ENCODE measurements around the gene HEG1.
"Not testable (repeated sequence)": the region's sequence is repeated elsewhere in the genome, so short reads cannot be mapped to it uniquely, and the experiment has no call there.

Gene HEG1, protein sequence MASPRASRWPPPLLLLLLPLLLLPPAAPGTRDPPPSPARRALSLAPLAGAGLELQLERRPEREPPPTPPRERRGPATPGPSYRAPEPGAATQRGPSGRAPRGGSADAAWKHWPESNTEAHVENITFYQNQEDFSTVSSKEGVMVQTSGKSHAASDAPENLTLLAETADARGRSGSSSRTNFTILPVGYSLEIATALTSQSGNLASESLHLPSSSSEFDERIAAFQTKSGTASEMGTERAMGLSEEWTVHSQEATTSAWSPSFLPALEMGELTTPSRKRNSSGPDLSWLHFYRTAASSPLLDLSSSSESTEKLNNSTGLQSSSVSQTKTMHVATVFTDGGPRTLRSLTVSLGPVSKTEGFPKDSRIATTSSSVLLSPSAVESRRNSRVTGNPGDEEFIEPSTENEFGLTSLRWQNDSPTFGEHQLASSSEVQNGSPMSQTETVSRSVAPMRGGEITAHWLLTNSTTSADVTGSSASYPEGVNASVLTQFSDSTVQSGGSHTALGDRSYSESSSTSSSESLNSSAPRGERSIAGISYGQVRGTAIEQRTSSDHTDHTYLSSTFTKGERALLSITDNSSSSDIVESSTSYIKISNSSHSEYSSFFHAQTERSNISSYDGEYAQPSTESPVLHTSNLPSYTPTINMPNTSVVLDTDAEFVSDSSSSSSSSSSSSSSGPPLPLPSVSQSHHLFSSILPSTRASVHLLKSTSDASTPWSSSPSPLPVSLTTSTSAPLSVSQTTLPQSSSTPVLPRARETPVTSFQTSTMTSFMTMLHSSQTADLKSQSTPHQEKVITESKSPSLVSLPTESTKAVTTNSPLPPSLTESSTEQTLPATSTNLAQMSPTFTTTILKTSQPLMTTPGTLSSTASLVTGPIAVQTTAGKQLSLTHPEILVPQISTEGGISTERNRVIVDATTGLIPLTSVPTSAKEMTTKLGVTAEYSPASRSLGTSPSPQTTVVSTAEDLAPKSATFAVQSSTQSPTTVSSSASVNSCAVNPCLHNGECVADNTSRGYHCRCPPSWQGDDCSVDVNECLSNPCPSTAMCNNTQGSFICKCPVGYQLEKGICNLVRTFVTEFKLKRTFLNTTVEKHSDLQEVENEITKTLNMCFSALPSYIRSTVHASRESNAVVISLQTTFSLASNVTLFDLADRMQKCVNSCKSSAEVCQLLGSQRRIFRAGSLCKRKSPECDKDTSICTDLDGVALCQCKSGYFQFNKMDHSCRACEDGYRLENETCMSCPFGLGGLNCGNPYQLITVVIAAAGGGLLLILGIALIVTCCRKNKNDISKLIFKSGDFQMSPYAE (N-terminal part only)

DNA sequence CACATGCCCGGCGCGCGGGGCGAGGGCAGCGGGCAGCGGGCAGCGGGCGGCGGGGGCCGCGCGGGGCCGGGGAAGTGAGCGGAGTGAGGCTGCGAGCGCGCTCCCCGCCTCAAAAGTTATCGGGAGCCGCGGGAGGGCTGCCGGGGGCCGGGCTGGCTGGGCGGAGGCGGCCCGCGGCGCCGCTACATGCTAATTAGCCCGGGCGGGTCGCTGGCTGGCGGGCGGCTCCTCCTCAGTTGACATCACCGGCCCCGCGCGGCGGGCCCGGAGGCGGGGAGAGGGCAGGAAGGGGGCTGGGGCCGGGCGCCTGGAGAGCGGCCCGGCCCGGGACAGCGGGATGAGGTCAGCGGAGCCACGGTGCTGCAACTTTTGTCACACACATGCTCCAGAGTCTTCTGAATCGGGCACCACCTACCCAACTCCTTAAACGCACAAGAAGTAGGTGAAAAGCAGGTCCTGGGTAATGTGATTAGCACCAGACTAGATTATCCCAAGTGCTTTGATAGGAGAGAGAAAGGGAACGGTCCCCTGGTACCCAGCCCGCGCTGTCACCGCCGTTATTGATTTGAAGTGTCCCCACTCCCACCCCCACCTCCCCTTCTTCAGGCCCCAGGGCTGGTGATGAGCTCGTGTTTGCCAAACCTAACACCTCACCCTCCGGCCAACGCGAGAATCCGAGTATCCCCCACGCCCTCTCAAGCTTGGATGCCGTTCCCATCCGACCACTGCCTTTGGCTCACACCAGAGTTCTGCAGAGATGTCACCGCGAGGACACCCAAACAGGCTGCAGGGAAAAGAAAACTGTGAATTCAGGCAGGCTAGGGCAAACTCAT is at the start of gene HEG1:
Gene HEG1, minus strand, starts transcription at position 85 of the 833 bp plus-strand sequence. CDS start 107 bp downstream, outside the sequence.
- in situ Hi-C loops (cut with MboI; ENCODE audit: low sequenced_read_pairs) = no loop called here

DNA sequence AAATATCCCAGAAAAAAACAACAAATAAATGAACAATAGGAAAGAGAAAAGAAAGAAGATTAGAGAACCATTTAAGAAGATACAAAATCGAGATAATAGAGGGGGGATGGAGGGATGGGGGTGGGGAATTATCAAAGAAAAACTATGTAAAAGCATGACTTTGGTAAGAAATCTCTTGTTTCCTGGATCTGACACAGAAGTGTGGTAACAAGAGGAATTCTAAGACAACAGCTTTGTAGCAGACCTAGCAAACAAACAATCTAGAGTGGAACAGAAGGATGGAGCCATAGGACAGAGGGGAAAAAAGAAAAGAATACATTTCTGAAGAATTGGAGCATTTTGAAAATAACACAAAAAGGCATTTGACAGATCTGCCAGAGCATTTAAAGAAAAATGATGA is 49.3 kb upstream of the HEG1 start:
- in situ Hi-C loops (cut with MboI; ENCODE audit: low sequenced_read_pairs) = no loop called here

DNA sequence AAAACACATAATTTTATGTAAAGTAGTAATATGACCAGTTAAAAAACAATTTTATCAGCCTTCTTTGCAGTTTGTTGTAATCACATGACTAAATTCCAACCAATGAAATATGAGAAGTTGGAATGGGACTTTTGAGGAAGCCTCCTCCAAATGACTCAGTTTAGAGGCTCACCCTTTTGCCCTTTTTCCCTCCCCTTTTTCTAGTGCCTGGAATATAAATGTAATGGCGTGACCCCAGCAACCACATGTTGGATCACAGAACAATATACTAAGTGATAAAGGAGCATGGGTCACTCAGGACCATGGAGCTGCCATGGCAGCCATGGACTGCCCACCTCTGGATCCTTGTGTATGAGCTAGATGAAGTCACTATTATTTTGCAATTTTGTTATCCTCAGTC is 48.8 kb upstream of the HEG1 start:
- in situ Hi-C loops (cut with MboI; ENCODE audit: low sequenced_read_pairs) = no loop called here

DNA sequence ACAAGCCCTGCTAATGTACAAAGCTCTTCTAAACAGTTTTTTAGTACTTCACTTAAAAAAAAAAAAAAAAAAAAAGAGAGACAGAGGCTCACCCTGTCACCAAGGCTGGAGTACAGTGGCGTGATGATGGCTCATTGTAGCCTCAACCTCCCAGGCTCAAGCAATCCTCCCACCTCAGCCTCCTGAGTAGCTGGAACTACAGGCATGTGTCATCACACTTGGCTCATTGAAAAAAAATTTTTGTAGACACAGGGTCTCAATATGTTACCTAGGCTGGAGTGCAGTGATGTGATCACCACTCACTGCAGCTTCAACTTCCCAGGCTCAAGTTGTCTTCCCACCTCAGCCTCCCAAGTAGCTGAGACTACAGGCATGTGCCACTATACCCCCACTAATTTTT is 47.6 kb upstream of the HEG1 start:
- in situ Hi-C loops (cut with MboI; ENCODE audit: low sequenced_read_pairs) = no loop called here

DNA sequence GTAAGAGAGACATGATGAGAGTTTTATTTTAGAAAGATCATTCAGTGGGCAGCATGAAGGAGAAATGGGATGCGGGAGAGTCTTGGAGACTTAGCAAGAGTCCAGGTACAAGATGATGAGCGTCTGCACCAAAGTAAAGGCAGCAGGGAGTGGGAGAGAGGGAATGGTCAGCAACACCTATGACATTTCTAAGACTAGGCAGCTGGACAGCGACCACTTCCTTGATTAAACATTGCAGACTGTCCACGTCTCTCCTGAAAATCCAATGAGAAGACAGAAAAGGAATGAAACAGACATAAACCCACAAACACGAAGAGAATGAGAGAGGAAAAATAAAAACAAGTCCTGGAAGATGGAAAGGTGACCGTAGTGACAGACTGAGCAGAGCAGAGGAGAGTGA is 46.7 kb upstream of the HEG1 start:
- in situ Hi-C loops (cut with MboI; ENCODE audit: low sequenced_read_pairs) = no loop called here

DNA sequence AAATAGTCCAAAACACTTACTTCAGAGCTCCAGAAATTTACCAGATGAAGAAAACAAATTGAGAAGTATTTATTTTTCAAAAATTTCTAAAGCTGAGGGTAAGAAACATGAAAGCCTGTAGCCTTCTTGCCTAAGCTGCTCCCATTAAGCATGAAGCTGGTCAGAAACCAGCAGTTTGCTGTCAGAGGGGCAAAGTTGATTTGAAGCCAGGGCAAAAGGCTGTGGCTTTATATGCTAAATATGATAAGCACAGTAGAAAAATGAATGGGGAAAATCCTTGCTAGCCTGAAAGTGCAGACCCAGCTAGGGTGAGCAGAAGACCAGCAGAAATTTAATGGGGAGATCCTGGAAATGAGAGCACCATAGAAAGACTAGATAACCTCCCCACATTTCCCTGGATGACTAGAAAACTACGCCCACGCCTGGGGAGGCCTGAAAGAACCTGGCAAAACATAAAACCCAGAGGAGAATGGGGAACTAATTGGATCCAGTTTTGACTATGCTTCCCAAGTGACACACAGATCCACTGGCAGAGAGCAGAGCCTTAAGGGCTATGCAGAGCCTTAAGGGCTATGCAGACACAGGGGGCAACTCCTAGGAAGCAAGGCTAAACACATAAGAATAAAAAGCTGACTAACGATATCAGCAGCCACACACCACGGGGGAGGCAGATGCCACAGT is 43.0 kb upstream of the HEG1 start:
- in situ Hi-C loops (cut with MboI; ENCODE audit: low sequenced_read_pairs) = no loop called here

DNA sequence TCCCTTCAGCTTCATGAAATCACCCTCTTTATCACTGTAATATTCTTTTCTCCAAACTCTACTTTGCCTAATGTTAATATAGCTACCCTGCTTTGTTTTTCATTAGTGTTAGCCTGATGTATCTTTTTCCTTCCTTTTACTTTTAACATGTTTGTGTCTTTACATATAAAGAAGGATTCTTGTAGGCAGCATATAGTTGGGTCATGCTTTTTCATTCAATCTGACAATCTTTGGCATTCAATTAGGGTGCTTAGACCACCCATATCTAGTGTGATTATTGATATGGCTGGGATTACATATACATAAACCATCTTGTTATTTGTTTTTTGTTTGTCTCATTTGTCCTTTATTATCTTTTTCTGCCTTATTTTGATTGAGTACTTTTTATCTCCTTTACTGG is 34.9 kb upstream of the HEG1 start:
- in situ Hi-C loops (cut with MboI; ENCODE audit: low sequenced_read_pairs) = no loop called here

DNA sequence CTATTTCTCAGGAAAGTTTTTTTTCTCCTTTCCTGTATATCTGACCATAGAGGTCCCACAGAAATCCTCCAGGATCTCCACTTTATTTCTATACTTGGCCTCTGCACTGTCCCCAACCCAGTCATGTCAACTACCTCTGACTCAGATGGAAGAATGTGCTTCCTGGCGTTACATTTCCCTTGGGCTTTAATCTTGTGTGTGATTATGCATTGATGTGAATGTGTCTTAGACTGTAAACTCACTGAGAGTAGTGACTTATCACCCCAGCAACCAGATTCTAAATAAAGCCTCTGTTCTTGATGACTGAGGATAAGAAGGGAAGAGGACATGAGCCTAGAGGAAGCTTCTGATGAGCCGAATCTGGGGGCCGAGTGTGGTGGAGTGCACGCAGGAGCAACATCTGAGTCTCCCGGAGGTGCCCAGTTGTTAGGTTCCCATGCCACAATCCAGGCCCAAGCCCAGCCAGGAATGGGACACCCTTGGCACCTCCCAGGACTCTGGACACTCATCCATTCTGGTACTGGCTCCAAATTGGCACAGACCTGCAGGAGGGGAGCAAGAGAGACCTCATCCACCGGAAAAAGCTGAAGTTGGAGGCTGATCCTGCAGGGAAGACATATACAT is 32.1 kb upstream of the HEG1 start:
- in situ Hi-C loops (cut with MboI; ENCODE audit: low sequenced_read_pairs) = no loop called here

DNA sequence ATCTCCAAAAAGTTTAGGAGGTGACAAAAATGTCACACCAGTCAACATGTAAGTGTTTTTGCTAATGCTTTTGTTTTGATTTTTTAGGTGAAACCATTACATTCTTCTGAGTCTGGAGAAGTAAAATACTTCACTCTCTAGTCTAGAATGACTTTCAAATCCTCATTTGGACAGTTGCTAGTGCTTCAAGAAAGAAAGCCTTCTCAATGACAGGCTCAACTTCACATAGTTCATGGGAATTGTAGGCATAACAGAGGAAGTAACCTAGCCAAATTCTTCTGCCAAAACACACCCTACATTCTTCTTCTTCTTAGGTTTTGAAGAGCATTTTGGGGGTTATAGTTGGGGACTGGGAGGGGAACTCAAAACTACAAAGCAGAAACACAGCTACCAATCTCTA is 29.4 kb upstream of the HEG1 start:
- in situ Hi-C loops (cut with MboI; ENCODE audit: low sequenced_read_pairs) = no loop called here

DNA sequence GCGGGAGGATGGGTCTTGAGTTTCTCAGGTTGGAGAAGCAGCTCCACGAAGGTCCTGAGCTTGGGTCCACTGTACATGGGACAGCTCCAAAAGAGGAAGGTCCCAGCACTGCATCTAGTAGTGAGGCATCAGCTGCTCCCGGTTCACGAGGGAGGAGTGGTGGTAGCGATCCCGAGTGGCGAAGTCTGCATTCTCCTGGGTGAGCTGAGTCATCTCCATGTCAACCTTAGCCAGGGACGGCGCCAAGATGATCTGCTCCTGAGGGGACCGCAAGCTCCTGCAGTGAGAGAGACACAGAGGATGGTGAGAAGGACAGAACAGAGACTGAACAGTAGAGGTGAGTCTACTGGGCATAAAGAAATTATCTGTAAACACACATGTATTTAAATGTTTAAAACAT is 28.0 kb upstream of the HEG1 start:
- in situ Hi-C loops (cut with MboI; ENCODE audit: low sequenced_read_pairs) = no loop called here

DNA sequence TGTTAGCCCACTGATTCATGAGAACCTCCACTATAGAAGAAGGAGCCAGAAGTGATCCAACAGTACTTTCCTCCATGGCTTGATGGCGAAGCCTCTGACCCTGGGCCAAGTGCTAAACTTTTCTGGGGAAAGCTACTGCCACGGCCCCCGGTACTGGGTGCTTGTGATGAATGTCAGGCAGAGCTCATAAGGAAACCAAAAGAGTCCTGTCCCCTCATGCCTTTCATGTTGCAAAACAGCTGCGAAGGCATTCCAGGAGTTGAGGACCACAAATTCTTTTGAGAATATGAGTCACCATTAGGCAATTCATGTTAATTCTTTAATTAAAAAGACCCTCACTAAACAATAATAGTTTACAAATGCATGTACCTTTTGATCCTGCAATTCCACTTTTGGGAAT is 26.5 kb upstream of the HEG1 start:
- in situ Hi-C loops (cut with MboI; ENCODE audit: low sequenced_read_pairs) = not testable (repeated sequence)

DNA sequence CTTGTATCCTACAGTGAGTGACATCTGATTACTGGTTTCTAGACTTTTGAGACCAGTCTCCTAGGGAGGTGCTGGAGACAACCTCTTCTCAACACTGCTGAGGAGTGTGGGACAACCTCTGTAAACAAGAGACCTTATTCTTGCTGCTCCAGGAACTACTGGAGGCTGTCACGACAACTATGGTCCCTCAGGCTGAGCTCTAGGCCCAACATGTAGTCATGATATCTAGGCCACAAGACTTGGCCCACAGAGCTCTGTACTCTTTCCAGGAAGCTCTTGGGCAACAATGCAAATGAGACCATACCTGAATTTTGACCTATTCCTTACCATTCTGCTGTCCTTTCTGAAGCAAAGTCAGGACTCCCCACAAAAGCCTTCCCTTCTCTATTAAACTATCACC is 24.3 kb upstream of the HEG1 start:
- in situ Hi-C loops (cut with MboI; ENCODE audit: low sequenced_read_pairs) = no loop called here

DNA sequence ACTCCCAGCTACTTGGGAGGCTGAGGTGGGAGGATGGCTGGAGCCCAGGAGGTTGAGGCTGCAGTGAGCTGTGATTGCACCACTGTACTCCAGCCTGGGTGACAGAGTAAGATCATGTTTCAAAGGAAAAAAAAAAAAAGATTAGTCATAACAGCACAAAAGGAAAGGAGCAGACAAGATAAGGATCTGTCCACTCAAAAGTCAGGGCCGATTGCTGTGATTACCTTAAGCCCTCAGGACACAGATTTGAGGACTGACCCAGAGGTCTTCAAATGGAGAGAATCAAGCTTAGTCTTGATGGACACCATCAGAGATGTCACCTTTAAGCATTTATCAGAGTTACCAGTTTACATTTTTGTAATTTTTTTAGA is 23.9 kb upstream of the HEG1 start:
- in situ Hi-C loops (cut with MboI; ENCODE audit: low sequenced_read_pairs) = no loop called here

DNA sequence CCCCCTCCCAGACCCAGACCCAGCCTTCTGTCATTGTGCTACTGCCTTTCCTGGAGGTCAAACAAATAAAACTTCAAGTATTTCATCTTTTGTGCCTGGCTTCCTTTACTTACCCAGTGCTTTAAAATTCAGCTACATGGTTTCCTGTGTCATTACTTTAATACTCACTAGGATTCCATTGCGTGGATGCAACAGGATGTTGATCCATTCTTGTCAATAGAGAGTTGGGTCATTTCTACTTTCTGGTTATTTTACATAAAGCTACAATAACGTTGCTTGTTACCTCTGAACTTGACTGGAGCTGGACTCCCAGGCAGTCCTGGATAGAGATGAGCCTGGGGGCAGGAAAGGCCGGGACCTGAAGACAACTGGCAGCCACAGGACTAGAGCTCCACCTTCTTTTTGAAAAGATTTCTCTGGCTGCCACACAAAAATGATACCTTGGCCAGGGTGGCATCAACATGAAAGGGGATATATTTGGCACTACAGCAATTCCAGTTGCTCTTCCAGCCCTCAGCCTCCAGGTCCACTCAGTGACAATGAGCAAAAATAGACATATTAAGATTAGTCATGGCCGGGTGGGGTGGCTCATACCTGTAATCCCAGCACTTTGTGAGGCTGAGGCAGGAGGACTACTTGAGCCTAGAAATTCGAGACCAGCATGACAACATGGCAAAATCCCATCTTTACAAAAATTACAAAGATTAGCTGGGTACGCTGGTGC is 23.3 kb upstream of the HEG1 start:
- in situ Hi-C loops (cut with MboI; ENCODE audit: low sequenced_read_pairs) = no loop called here

DNA sequence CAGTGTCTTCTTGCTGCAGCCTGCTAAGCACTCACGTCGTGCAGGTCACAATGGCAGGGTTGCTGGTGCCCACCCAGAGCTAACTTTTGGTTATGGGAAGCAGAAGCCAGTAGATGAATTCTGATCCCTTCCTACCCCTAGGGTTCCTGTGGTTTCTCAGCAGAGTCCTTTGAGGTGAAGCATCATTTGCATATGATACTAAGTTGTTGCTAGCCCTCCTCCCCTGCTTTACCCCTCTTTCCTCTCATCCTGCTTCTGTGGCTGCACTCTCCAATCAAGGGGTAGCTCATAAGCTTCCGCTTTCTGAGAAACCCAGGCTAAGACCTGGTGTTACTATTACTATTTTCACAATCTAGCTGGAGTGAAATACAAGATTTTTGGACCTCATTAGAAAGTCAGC is 22.1 kb upstream of the HEG1 start:
- in situ Hi-C loops (cut with MboI; ENCODE audit: low sequenced_read_pairs) = no loop called here

DNA sequence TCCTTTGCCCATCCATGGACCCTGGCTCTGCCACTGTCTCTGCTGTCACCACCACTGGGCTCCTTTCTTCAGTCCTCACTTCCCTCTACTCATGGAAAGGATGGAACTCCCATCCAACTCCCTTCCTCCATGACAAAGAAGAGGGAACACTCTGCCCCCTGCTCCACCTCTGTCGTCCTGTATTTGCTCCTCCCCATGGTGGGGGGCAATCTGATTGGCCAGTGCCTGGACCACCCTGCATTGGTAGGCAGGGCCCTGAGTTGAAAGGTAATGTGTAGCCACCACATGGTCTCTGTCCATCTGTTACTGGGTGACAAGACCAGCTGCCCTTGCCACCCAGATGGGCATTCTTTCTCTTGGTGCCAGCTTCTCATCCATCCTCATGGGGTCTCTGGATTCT is 20.7 kb upstream of the HEG1 start:
- in situ Hi-C loops (cut with MboI; ENCODE audit: low sequenced_read_pairs) = no loop called here

DNA sequence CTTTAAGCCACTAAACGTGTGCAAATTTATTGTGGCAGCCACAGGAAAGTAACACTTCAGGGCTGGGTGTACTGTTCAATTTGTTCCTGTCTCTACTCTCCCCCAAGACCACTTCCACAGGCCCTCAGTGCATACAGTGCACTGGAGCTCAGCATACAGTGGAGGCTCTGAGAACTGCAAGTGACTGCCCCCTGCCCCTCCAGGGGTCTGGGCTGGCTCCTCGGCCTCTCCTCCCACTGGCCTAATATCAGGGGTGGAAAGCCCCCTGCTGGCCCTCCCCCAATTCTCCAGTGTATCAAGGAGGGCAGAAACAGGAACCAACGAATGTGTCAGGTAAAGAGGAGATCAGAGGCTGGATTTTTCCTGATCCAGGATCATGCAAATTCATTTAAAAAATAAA is 19.9 kb upstream of the HEG1 start:
- in situ Hi-C loops (cut with MboI; ENCODE audit: low sequenced_read_pairs) = no loop called here

DNA sequence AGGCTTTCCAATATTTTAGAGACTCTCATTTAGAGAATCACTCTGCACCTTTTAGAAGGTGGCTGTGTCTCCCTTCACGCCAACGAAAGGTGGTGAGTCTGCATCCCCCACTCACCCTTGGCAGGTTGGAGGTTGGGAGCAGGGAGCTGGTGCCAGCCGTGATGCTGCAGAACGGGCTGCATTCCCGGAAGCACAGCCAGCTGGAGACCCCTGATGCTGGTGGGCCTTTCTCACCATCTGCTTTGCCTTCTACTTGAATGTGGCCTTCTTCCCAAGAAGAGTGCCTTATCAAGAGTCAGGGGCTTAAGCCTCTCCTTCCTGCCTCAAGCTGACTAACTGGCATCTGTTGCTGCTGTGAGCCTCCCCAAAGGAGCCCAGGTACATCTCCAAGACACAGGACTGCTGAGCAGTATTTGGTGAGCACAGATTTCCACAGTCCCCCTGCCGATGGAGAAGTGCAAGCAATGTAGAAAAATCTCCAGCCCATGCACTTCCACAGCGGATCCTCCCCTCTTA is 17.7 kb upstream of the HEG1 start:
- in situ Hi-C loops (cut with MboI; ENCODE audit: low sequenced_read_pairs) = no loop called here
